Psoas muscle (tissue), 8 donors: ENCODE data around the gene IQCH. TPM values are rescaled to one million over a fixed set of nuclear protein-coding genes. Genes with fewer than 3 reads are reported as not detected.

Source experiments
- ATAC-seq, 4 donors: fragments of 200-7000 bp; cut with Tn5 transposase; one replicate each; pipeline ENCODE4 v1.9.1; 2020; ENCODE audit warnings: moderate library complexity in 3 of 4, mild to moderate bottlenecking in 2 of 4
- DNase-seq, 2 donors: peaks; one replicate each; pipeline ENCODE4 v3.0.0-alpha.2; 2020
- H3K27ac ChIP-seq: fragments of 200-600 bp; one replicate; pipeline ENCODE4 v1.8.0; 2022
- H3K27me3 ChIP-seq, 3 donors: fragments of 200-600 bp in 1 of 3; one replicate each; pipeline versions ENCODE4 v1.6.1 to v1.8.0; 2013 to 2022; ENCODE audit warnings: low read length in 2 of 3, mild to moderate bottlenecking in 2 of 3, moderate library complexity in 1 of 3; ENCODE audit not compliant: insufficient read depth in 3 of 3
- H3K36me3 ChIP-seq, 2 donors: fragments of 200-600 bp in 1 of 2; one replicate each; pipeline versions ENCODE4 v1.6.1 to v1.8.0; 2013 to 2022; ENCODE audit warnings: low read depth in 1 of 2, mild to moderate bottlenecking in 1 of 2, moderate library complexity in 1 of 2; ENCODE audit not compliant: insufficient read depth in 1 of 2
- H3K4me1 ChIP-seq: fragments of 200-600 bp; one replicate; pipeline ENCODE4 v1.8.0; 2022
- H3K4me3 ChIP-seq: fragments of 200-600 bp; one replicate; pipeline ENCODE4 v1.8.0; 2022; ENCODE audit warnings: mild to moderate bottlenecking
- H3K9me3 ChIP-seq: fragments of 200-600 bp; one replicate; pipeline ENCODE4 v1.8.0; 2022
- CTCF ChIP-seq: fragments of 200-600 bp; IDR thresholded peaks from one replicate; pipeline ENCODE4 v1.8.0; 2022; ENCODE audit warnings: antibody characterized with exemption
- WGBS, 3 donors: extraction: QIAGEN DNeasy Blood & Tissue Kit; methylation state at CpG; one replicate each; pipeline versions ENCODE4 v1.1.6 to v1.1.7; 2013; 5-methylcytosine and 5-hydroxymethylcytosine counted together
- intact Hi-C, 2 donors: fragments of 100-400 bp; cut with DNase I; formaldehyde crosslinking; loops; one replicate each; pipeline versions ENCODE4 v1.11.0 to v1.14.2; 2022
- polyA plus RNA-seq, 3 donors: library from polyadenylated mRNA; stranded (reverse); fragments of 200-250 nt; gene quantifications; one replicate each; pipeline ENCODE4 v1.2.3, GENCODE V29; 2013
- total RNA-seq, 4 donors: library from RNA; stranded (reverse); fragmentation: NEBNext Ultra II Directional in 2 of 4; extraction: Animal tissue kit (Norgen Biotek cat#: 25700) in 2 of 4; gene quantifications; one replicate each; pipeline versions ENCODE4 v1.2.1 to v1.2.4, GENCODE V29; 2021 to 2023
- donor health status: healthy with polysubstance abuse.
- donor health status: DM: no; HTN: no; CAD: no; lungs with moderate emphysema.
- donor health status: Bipolar disorder and iron deficiency.
- donor health status: healthy.
- donor health status: DM: yes; HTN: yes; CAD: no.
- donor health status: DM: no; HTN: no; CAD: no.
- donor health status: DM: no; HTN: no; CAD: no.
- donor health status: DM: yes; HTN: yes; CAD: no.

Gene IQCH
- total and polyA plus RNA-seq, 7 donors, result 0.27 to 1.0 (median 0.60) TPM

GRCh38 chr15:67267951-67268941, 13.7 kb downstream of the IQCH start:
- ATAC-seq, result no peak
- DNase-seq, result no peak
- no peaks in the 10 kb centered on the region for H3K4me1 ChIP-seq
- no peak for TF ChIP-seq CTCF
- H3K36me3 ChIP-seq, result no peaks in the 10 kb centered on the region
- no peak overlapping the region for H3K4me3 ChIP-seq
- no peak overlapping the region for H3K27ac ChIP-seq
- H3K27me3 ChIP-seq, result no peaks in the 10 kb centered on the region
- 84 to 88% (median 86%) methylated on average over 9 of the region's 9 CpGs for WGBS, 3 donors
- no peaks in the 10 kb centered on the region for H3K9me3 ChIP-seq
- intact Hi-C loops, result no loop called here

DNA sequence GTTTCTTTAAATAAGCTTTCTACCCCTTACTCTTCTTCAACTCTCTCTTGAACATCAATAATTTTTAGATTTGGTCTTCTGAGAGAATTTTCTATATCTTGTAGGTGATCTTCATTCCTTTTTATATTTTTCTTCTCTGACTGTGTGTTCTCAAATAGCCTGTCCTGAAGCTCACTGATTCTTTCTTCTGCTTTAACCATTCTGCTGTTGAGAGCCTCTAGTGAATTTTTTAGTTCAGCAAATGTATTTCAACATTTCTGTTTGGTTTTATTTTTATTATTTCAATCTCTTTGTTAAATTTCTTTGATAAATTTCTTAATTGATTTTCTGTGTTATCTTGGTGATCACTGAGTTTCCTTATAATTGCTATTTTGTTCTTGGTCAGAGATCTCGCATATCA, 19.6 kb downstream of the IQCH start:
- no peak for ATAC-seq
- TF ChIP-seq CTCF, result no peak
- intact Hi-C loops, result no loop called here
- Histone ChIP-seq H3K4me3 (no peak overlapping the region), H3K27me3 (no peaks in the 10 kb centered on the region), H3K27ac (no peak overlapping the region), H3K36me3 (no peaks in the 10 kb centered on the region), H3K4me1 (no peaks in the 10 kb centered on the region), H3K9me3 (no peaks in the 10 kb centered on the region)
- 93 to 100% (median 93%) methylated on average over 1 of the region's 1 CpG for WGBS, 3 donors
- DNase-seq, result no peak

DNA sequence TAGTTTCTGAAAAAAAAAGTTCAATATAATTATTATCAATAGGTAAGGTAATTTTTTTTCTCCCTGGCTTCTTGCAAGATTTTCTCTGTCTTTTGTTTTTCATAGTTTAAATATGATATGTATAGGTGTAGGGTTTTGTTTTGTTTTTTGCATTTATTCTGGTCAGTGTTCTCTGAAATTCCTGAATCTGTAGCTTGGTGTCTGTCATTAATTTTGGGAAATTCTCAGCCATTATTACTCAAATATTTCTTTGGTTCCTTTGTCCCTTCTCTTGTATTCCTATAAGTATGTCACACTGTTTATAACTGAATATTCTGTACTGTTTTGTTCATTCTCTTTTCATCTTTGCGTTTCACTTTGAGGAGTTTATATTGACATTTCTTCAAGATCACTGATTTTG, 22.1 kb downstream of the IQCH start:
- Histone ChIP-seq H3K4me3 (no peak overlapping the region), H3K27me3 (no peaks in the 10 kb centered on the region), H3K4me1 (no peaks in the 10 kb centered on the region), H3K9me3 (no peaks in the 10 kb centered on the region), H3K36me3 (no peaks in the 10 kb centered on the region), H3K27ac (no peak overlapping the region)
- 94 to 98% (median 95%) methylated on average over 1 of the region's 1 CpG for WGBS, 3 donors
- ATAC-seq (no peak), DNase-seq (no peak)
- no peak for TF ChIP-seq CTCF
- intact Hi-C loops, result no loop called here

GRCh38 chr15:67280217-67280616, 25.6 kb downstream of the IQCH start:
- no peak overlapping the region for H3K4me3 ChIP-seq
- ATAC-seq, result no peak
- no peak for TF ChIP-seq CTCF
- no peaks in the 10 kb centered on the region for H3K36me3 ChIP-seq
- peaks cover 3% of the 10 kb centered on the region for H3K9me3 ChIP-seq
- no peaks in the 10 kb centered on the region for H3K27me3 ChIP-seq
- intact Hi-C loops, result no loop called here
- WGBS, 3 donors, result 26 to 65% (median 38%) methylated on average over 2 of the region's 2 CpGs
- DNase-seq, result no peak
- H3K27ac ChIP-seq, result no peak overlapping the region
- H3K4me1 ChIP-seq, result no peaks in the 10 kb centered on the region
